K562 (cell line): ENCODE data around the gene FAM20B. TPM values are rescaled to one million over a fixed set of nuclear protein-coding genes. Genes with fewer than 3 reads are reported as not detected.
A peak's percentile ranks its signal among the peaks of the same experiment; 100 is the strongest.

Experiments used
- ARNT ChIP-seq, 2 experiments: fragments of 450-650 bp; IDR thresholded peaks; 2 replicates each; pipeline ENCODE4 v1.6.1; 2016; ENCODE audit warnings: mild to moderate bottlenecking in 1 of 2
- CC2D1A ChIP-seq: fragments of 450-650 bp; IDR thresholded peaks from 2 replicates; pipeline ENCODE4 v1.6.1; 2017; ENCODE audit warnings: mild to moderate bottlenecking
- DPF2 ChIP-seq: fragments of 450-650 bp; IDR thresholded peaks from 2 replicates; pipeline ENCODE4 v1.6.1; 2016
- EP300 ChIP-seq: IDR thresholded peaks from 2 replicates; pipeline ENCODE4 v1.6.1; 2012; ENCODE audit warnings: low read length, improper control_type of control experiment
- JUNB ChIP-seq: fragments of 450-650 bp; formaldehyde crosslinking; conservative IDR thresholded peaks from 2 replicates; pipeline ENCODE4 v1.4.0; 2020; ENCODE audit warnings: mild to moderate bottlenecking
- MEIS2 ChIP-seq: fragments of 450-650 bp; IDR thresholded peaks from 2 replicates; pipeline ENCODE4 v1.6.1; 2014; ENCODE audit warnings: mild to moderate bottlenecking; ENCODE audit not compliant: partially characterized antibody
- NFIC ChIP-seq: fragments of 450-650 bp; IDR thresholded peaks from 2 replicates; pipeline ENCODE4 v1.6.1; 2017; ENCODE audit warnings: mild to moderate bottlenecking, inconsistent platforms
- NR2C1 ChIP-seq, 2 experiments: fragments of 450-650 bp; IDR thresholded peaks; 2 replicates each; pipeline ENCODE4 v1.6.1; 2017; ENCODE audit warnings: mild to moderate bottlenecking in 2 of 2, antibody characterized with exemption in 1 of 2, inconsistent platforms in 1 of 2, missing compliant biosample characterization in 1 of 2, missing genetic modification characterization in 1 of 2
- NR2C2 ChIP-seq, 2 experiments: fragments of 200-800 bp in 1 of 2; sonication (Bioruptor generic) in 1 of 2; sonication (generic) in 1 of 2; formaldehyde crosslinking in 1 of 2; IDR thresholded peaks; 2 replicates each; pipeline versions ENCODE4 v1.6.1 to v1.8.0; 2016 to 2022; ENCODE audit warnings: mild to moderate bottlenecking in 1 of 2, missing compliant biosample characterization in 1 of 2, missing genetic modification characterization in 1 of 2, missing genetic modification reagents in 1 of 2
- SMARCA4 ChIP-seq: fragments of 450-650 bp; IDR thresholded peaks from 2 replicates; pipeline ENCODE4 v1.6.1; 2016
- TAF7 ChIP-seq: fragments of 450-650 bp; IDR thresholded peaks from 2 replicates; pipeline ENCODE4 v1.6.1; 2016; ENCODE audit warnings: missing genetic modification characterization, missing compliant biosample characterization
- TBL1XR1 ChIP-seq, 2 experiments: IDR thresholded peaks; 2 replicates each; pipeline ENCODE4 v1.6.1; 2012; ENCODE audit warnings: improper control_type of control experiment in 2 of 2, low read length in 2 of 2, mild to moderate bottlenecking in 1 of 2
- TEAD4 ChIP-seq, 2 experiments: sonication (generic) in 1 of 2; formaldehyde crosslinking in 1 of 2; IDR thresholded peaks; 2 replicates each; pipeline versions ENCODE4 v1.6.1 to v1.8.0; 2012 to 2022; ENCODE audit warnings: borderline replicate concordance in 1 of 2, inconsistent platforms in 1 of 2, low read length in 1 of 2, mild to moderate bottlenecking in 1 of 2, missing genetic modification reagents in 1 of 2
- ZNF707 ChIP-seq: fragments of 250-450 bp; sonication (Bioruptor Pico); conservative IDR thresholded peaks from 2 replicates; pipeline ENCODE4 v1.8.0; 2022; ENCODE audit warnings: inconsistent platforms, mild to moderate bottlenecking, moderate library complexity
- polyA plus RNA-seq, 8 experiments: library from polyadenylated mRNA; depleted of rRNA in 4 of 8; stranded (reverse) in 5 of 8; unstranded in 3 of 8; fragments of >200 nt; fragmentation: Nextera tagmentation in 2 of 8; fragmentation: Illumina TruSeq in 1 of 8; extraction: Ambion mirVana in 2 of 8; extraction: Trizol in 1 of 8; gene quantifications; 2 replicates each; pipeline versions ENCODE4 v1.2.1 to v1.2.3, GENCODE V29; 2011 to 2014; ENCODE audit warnings: inconsistent platforms in 1 of 8, missing spikeins in 1 of 8
- total RNA-seq, 7 experiments: library from RNA; depleted of rRNA in 6 of 7; stranded (reverse); fragments of >200 nt in 6 of 7; fragmentation: Illumina TruSeq in 2 of 7; extraction: Trizol in 2 of 7; gene quantifications; 2 replicates each; pipeline versions ENCODE4 v1.2.1 to v1.2.3, GENCODE V29; 2011 to 2021; ENCODE audit warnings: low replicate concordance in 1 of 7
- TF ChIP-seq, protein P1 (sequence below): fragments of 450-650 bp; IDR thresholded peaks from one replicate; pipeline ENCODE4 v1.6.1; 2018; ENCODE audit warnings: mild to moderate bottlenecking, moderate library complexity; ENCODE audit not compliant: partially characterized antibody

FAM20B gene
- total and polyA plus RNA-seq, 9 of the 15 experiments (the other 6 are each of a cell fraction or from before 2014, with no cell fraction given) = 7.2 to 67.5 (median 42.9) TPM

DNA sequence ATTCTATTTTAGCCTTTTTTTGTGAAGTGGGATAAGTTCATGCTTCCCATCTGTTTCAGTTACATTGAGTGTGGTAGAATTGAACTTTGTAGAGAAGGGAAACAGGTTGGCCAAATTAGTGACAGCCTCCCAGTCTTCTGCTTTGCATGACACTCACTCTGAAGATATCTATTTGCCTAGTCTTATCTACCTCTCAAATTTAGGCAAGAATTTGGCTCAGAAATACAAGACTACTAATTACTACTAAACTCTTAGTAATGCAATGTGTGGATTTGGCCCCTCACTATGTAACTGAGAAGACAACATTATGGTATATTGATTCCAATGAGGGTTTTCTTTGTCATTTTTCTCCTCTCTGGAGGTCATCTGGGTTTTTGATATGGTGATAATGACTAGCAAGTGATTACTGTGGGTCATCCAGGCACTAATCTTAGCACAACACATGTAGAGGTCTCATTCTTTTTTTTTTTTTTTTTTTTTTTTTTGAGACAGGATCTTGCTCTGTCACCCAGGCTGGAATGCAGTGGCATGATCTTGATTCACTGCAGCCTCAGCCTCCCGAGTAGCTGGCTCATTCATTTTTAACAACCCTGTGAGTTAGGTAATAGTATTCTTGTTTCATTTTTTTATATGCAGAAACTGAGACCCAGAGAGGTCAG, 6.3 kb downstream of the FAM20B start (continued):
- no peak for TF ChIP-seq JUNB (CRISPR knock-in tag)
- TF ChIP-seq MEIS2 = peak; percentile 23
- no peak for TF ChIP-seq ZNF707
- TF ChIP-seq TEAD4 (IDR thresholded peaks at IDR 0.05; ENCODE audit: low read length) = peak; percentile 92
- no peak for TF ChIP-seq TEAD4 (CRISPR knock-in tag; IDR thresholded peaks at IDR 0.05; ENCODE audit: borderline replicate concordance)
- no peak for TF ChIP-seq NR2C2 (CRISPR knock-in tag; IDR thresholded peaks at IDR 0.05)
- peak; percentile 73 for TF ChIP-seq NR2C2 (tag; IDR thresholded peaks at IDR 0.05)
- TF ChIP-seq ARNT (IDR thresholded peaks at IDR 0.05) = peak in 1 of 2 experiments; percentile 56; a peak in 1 of 4 replicates
- TF ChIP-seq NR2C1 (IDR thresholded peaks at IDR 0.05) = 0 out of 2 replicates have a peak, but pooled peaks have one; percentile 34
- no peak for TF ChIP-seq NR2C1 (tag; IDR thresholded peaks at IDR 0.05)
- no peak for TF ChIP-seq CC2D1A
- TF ChIP-seq TBL1XR1 (IDR thresholded peaks at IDR 0.05; ENCODE audit: low read length in 2 of 2) = 0 out of 4 replicates have a peak, but pooled peaks of 1 of the 2 experiments have one; percentile 51
- TF ChIP-seq, protein P1, sequence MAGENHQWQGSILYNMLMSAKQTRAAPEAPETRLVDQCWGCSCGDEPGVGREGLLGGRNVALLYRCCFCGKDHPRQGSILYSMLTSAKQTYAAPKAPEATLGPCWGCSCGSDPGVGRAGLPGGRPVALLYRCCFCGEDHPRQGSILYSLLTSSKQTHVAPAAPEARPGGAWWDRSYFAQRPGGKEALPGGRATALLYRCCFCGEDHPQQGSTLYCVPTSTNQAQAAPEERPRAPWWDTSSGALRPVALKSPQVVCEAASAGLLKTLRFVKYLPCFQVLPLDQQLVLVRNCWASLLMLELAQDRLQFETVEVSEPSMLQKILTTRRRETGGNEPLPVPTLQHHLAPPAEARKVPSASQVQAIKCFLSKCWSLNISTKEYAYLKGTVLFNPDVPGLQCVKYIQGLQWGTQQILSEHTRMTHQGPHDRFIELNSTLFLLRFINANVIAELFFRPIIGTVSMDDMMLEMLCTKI = no peak
- TF ChIP-seq DPF2 = peak; percentile 94
- TF ChIP-seq TAF7 (tag) = no peak
- TF ChIP-seq NFIC = 0 out of 2 replicates have a peak, but pooled peaks have one; percentile 26
- TF ChIP-seq SMARCA4 = peak; percentile 92
- TF ChIP-seq EP300 = peak; percentile 84
